Endothelial cell of umbilical vein (primary cell): ENCODE data around the gene NOD2. TPM values are rescaled to one million over a fixed set of nuclear protein-coding genes. Genes with fewer than 3 reads are reported as not detected.

Experiments used
- BruUV-seq: library from RNA; stranded (reverse); fragments of 400-500 nt; replicated peaks from 2 replicates; lab custom pipeline; 2021; lab: Mats Ljungman, UMichigan
- CTCF ChIA-PET: fragments of 300-600, 350-600 bp; sonication (Branson Sonifier 250); formaldehyde crosslinking; loops from one replicate; lab custom pipeline; 2021; ENCODE audit warnings: antibody characterized with exemption, inconsistent platforms; lab: Charles Lee
- POLR2A ChIA-PET: fragments of 300-600, 350-600 bp; sonication (Branson Sonifier 250); formaldehyde crosslinking; loops from one replicate; lab custom pipeline; 2021; ENCODE audit warnings: antibody characterized with exemption, inconsistent platforms; lab: Charles Lee
- DNase-seq: peaks from one replicate; pipeline ENCODE4 v3.0.0-alpha.2; 2011; ENCODE audit warnings: low read depth, low spot score
- FAIRE-seq: peaks from 2 replicates; lab custom pipeline; 2011; peaks lifted over from hg19 to GRCh38; lab: Jason Lieb, UNC
- H2AFZ ChIP-seq: 2 replicates; pipeline ENCODE4 v1.6.0; 2012; ENCODE audit warnings: low read depth, low read length, control low read depth, inconsistent platforms
- H3K27ac ChIP-seq: 2 replicates; pipeline ENCODE4 v1.5.1; 2011; ENCODE audit warnings: low read depth, mild to moderate bottlenecking, control low read depth, low read length, moderate library complexity; ENCODE audit not compliant: insufficient read depth
- H3K27me3 ChIP-seq, 2 experiments: 2 replicates each; pipeline versions ENCODE4 v1.6.0 to v1.6.1; 2011; ENCODE audit warnings: low read length in 2 of 2, mixed read lengths in 1 of 2; ENCODE audit not compliant: control insufficient read depth in 2 of 2, insufficient read depth in 2 of 2
- H3K36me3 ChIP-seq, 2 experiments: 2 replicates in 1 of 2; 3 replicates in 1 of 2; pipeline ENCODE4 v1.5.1; 2011; ENCODE audit warnings: low read length in 2 of 2, mild to moderate bottlenecking in 1 of 2, moderate library complexity in 1 of 2; ENCODE audit not compliant: control insufficient read depth in 2 of 2, insufficient read depth in 2 of 2; ENCODE audit errors: extremely low read depth in 1 of 2
- H3K4me1 ChIP-seq: 3 replicates; pipeline ENCODE4 v1.5.1; 2011; ENCODE audit warnings: mild to moderate bottlenecking, low read length; ENCODE audit not compliant: control insufficient read depth, insufficient read depth; ENCODE audit errors: extremely low read depth
- H3K4me2 ChIP-seq: 2 replicates; pipeline ENCODE4 v1.6.1; 2011; ENCODE audit warnings: low read length, control low read depth, mixed read lengths; ENCODE audit not compliant: insufficient read depth
- H3K4me3 ChIP-seq, 3 experiments: fragments of 200-600 bp in 1 of 3; sonication (generic), shearing (Covaris generic) in 1 of 3; replicated peaks in 1 of 3; 2 replicates each; pipeline ENCODE4 v1.5.1; 2011 to 2016; ENCODE audit warnings: control low read depth in 3 of 3, low read length in 3 of 3, mild to moderate bottlenecking in 2 of 3, inconsistent platforms in 1 of 3, low read depth in 1 of 3, moderate library complexity in 1 of 3; ENCODE audit not compliant: insufficient read depth in 1 of 3
- H3K79me2 ChIP-seq: 2 replicates; pipeline ENCODE4 v1.6.0; 2012; ENCODE audit warnings: low read length, inconsistent platforms; ENCODE audit not compliant: control insufficient read depth, insufficient read depth
- H3K9ac ChIP-seq: replicated peaks from 2 replicates; pipeline ENCODE3; 2011; ENCODE audit warnings: low read length, control low read depth; ENCODE audit not compliant: insufficient read depth; ENCODE audit errors: extremely low read depth
- H3K9me1 ChIP-seq: replicated peaks from 3 replicates; pipeline ENCODE4 v1.6.0; 2011; ENCODE audit warnings: mild to moderate bottlenecking, low read length; ENCODE audit not compliant: control insufficient read depth, insufficient read depth; ENCODE audit errors: extremely low read depth
- H3K9me3 ChIP-seq: replicated peaks from 2 replicates; pipeline ENCODE4 v1.5.1; 2012; ENCODE audit warnings: low read length, inconsistent platforms; ENCODE audit not compliant: control insufficient read depth, insufficient read depth
- H4K20me1 ChIP-seq: replicated peaks from 2 replicates; pipeline ENCODE3; 2011; ENCODE audit warnings: mild to moderate bottlenecking, low read length; ENCODE audit not compliant: control insufficient read depth, insufficient read depth; ENCODE audit errors: extremely low read depth
- CTCF ChIP-seq, 2 donors: IDR thresholded peaks; 1 replicate in 1 of 2; 2 replicates in 1 of 2; pipeline ENCODE4 v1.5.1; 2011; ENCODE audit warnings: low read length in 2 of 2, mild to moderate bottlenecking in 2 of 2, moderate library complexity in 2 of 2, control low read depth in 1 of 2, inconsistent platforms in 1 of 2, low read depth in 1 of 2; ENCODE audit not compliant: insufficient read depth in 1 of 2; ENCODE audit errors: extremely low read depth in 1 of 2
- EZH2 ChIP-seq: IDR thresholded peaks from 2 replicates; pipeline ENCODE4 v1.6.1; 2012; ENCODE audit warnings: borderline replicate concordance, low read depth, mild to moderate bottlenecking, moderate library complexity, low read length, inconsistent platforms; ENCODE audit not compliant: severe bottlenecking
- FOS ChIP-seq: IDR thresholded peaks from 2 replicates; pipeline ENCODE4 v1.6.1; 2011; ENCODE audit warnings: mild to moderate bottlenecking, low read length, moderate library complexity, borderline replicate concordance; ENCODE audit not compliant: insufficient read depth
- GATA2 ChIP-seq: IDR thresholded peaks from 2 replicates; pipeline ENCODE4 v1.7.0; 2011; ENCODE audit warnings: low read depth, mild to moderate bottlenecking, moderate library complexity, mixed read lengths, low read length; ENCODE audit not compliant: insufficient read length, insufficient read depth
- JUN ChIP-seq: IDR thresholded peaks from 2 replicates; pipeline ENCODE4 v1.6.1; 2011; ENCODE audit warnings: borderline replicate concordance, low read depth; ENCODE audit not compliant: insufficient read length, insufficient read depth
- MYC ChIP-seq: IDR thresholded peaks from one replicate; pipeline ENCODE4 v1.6.1; 2011; ENCODE audit warnings: mild to moderate bottlenecking, low read depth, low read length
- POLR2A ChIP-seq: IDR thresholded peaks from 2 replicates; pipeline ENCODE4 v1.6.1; 2012; ENCODE audit warnings: low read depth, mild to moderate bottlenecking, control low read depth, low read length
- POLR2AphosphoS5 ChIP-seq: IDR thresholded peaks from 2 replicates; pipeline ENCODE4 v1.6.1; 2012; ENCODE audit warnings: low read depth, mild to moderate bottlenecking, control low read depth, low read length, moderate library complexity; ENCODE audit not compliant: insufficient read depth
- dilution Hi-C: fragments of 300-500 bp; cut with MboI; formaldehyde crosslinking; loops from one replicate; pipeline ENCODE4 v1.15.0; 2019; ENCODE audit warnings: low sequenced_read_pairs; ENCODE audit not compliant: extremely low pct_ligation_motif_present
- intact Hi-C: fragments of 100-400 bp; cut with micrococcal nuclease; formaldehyde crosslinking; loops from one replicate; pipeline ENCODE4 v1.10.0; 2022
- polyA plus RNA-seq, 4 experiments: library from polyadenylated mRNA; depleted of rRNA in 3 of 4; stranded (reverse) in 3 of 4; unstranded in 1 of 4; fragments of >200 nt; gene quantifications; 2 replicates each; pipeline versions ENCODE4 v1.2.1 to v1.2.3, GENCODE V29; 2011 to 2012; ENCODE audit warnings: missing spikeins in 1 of 4
- total RNA-seq: library from RNA; stranded (reverse); gene quantifications from 2 replicates; pipeline ENCODE4 v1.2.3, GENCODE V29; 2021
- TF ChIP-seq, protein P1 (sequence below): IDR thresholded peaks from 2 replicates; pipeline ENCODE4 v1.6.1; 2011; ENCODE audit not compliant: insufficient read depth, insufficient read length

The NOD2 gene
- total and polyA plus RNA-seq, 2 donors (not counting 3 experiments of a cell fraction or from before 2014, with no cell fraction given): 0.07 to 0.58 TPM

GRCh38 chr16:50774960-50775359 lies 81.6 kb downstream of the NOD2 start:
- BruUV-seq: no TSS peak
- Histone ChIP-seq H4K20me1 (peaks cover 5% of the 10 kb centered on the region), H3K9ac (no peak overlapping the region), H3K9me3 (no peaks in the 10 kb centered on the region), H3K9me1 (no peaks in the 10 kb centered on the region), H3K4me3 (no peak overlapping the region), H3K79me2 (no peaks in the 10 kb centered on the region), H3K27me3 (no peaks in the 10 kb centered on the region), H2AFZ (no peak overlapping the region), H3K27ac (no peak overlapping the region), H3K4me1 (no peaks in the 10 kb centered on the region), H3K4me2 (no peak overlapping the region), H3K36me3 (peaks cover 3% of the 10 kb centered on the region in 2 experiments)
- TF ChIP-seq, protein P1, sequence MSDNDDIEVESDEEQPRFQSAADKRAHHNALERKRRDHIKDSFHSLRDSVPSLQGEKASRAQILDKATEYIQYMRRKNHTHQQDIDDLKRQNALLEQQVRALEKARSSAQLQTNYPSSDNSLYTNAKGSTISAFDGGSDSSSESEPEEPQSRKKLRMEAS: no peak
- TF ChIP-seq POLR2A: no peak
- no peak for TF ChIP-seq GATA2
- no peak for TF ChIP-seq CTCF (IDR thresholded peaks at IDR 0.05; ENCODE audit: extremely low read depth in 1 of 2, insufficient read depth in 1 of 2, low read depth in 1 of 2, low read length in 2 of 2)
- no peak for TF ChIP-seq JUN
- TF ChIP-seq FOS: no peak
- TF ChIP-seq MYC: no peak
- TF ChIP-seq POLR2AphosphoS5: no peak
- TF ChIP-seq EZH2: no peak
- ChIA-PET CTCF (interaction anchor here (1.4 kb wide), 1 partner anchor 32 kb away, joined by 6 read pairs; no protein-coding TSS in a partner anchor), POLR2A (no interaction called here)
- dilution Hi-C loops (no loop called here), intact Hi-C loops (no loop called here)
- FAIRE-seq (no peak), DNase-seq (no peak)
